HepG2 (cell line): Measurements from ENCODE around the gene PATZ1. TPM values are rescaled to one million over a fixed set of nuclear protein-coding genes. Genes with fewer than 3 reads are reported as not detected.

Experiments used
- AFF4 ChIP-seq: sonication (generic); formaldehyde crosslinking; IDR thresholded peaks from 2 replicates; pipeline ENCODE4 v1.4.0; 2020; ENCODE audit warnings: missing genetic modification reagents
- ASH2L ChIP-seq: fragments of 300-600, 200-600 bp; sonication (generic); IDR thresholded peaks from 2 replicates; pipeline ENCODE4 v1.7.0; 2017; ENCODE audit warnings: low read depth, mild to moderate bottlenecking, moderate library complexity, mixed read lengths, low read length; ENCODE audit not compliant: insufficient read length
- HBP1 ChIP-seq: IDR thresholded peaks from 2 replicates; pipeline ENCODE4 v1.6.1; 2016; ENCODE audit warnings: low read depth, control low read depth
- KLF12 ChIP-seq: sonication (generic); formaldehyde crosslinking; IDR thresholded peaks from 2 replicates; pipeline ENCODE4 v1.4.0; 2020; ENCODE audit warnings: missing genetic modification reagents, borderline replicate concordance
- MEF2D ChIP-seq: sonication (generic); formaldehyde crosslinking; IDR thresholded peaks from 2 replicates; pipeline ENCODE4 v1.5.1; 2020; ENCODE audit warnings: mild to moderate bottlenecking, missing genetic modification reagents
- RBAK ChIP-seq: sonication (generic); formaldehyde crosslinking; IDR thresholded peaks from 2 replicates; pipeline ENCODE4 v1.5.1; 2020; ENCODE audit warnings: mild to moderate bottlenecking, missing genetic modification reagents
- SPEN ChIP-seq: sonication (generic); formaldehyde crosslinking; IDR thresholded peaks from 2 replicates; pipeline ENCODE4 v1.5.1; 2020; ENCODE audit warnings: low read depth, mild to moderate bottlenecking, missing genetic modification reagents
- SRSF9 ChIP-seq: fragments of 200-400 bp; formaldehyde crosslinking; IDR thresholded peaks from 2 replicates; pipeline ENCODE4 v1.6.1; 2018; ENCODE audit warnings: borderline replicate concordance, mild to moderate bottlenecking, low read depth, low read length; ENCODE audit not compliant: insufficient read depth, poor library complexity, severe bottlenecking
- SYNCRIP ChIP-seq: fragments of 200-400 bp; formaldehyde crosslinking; IDR thresholded peaks from 2 replicates; pipeline ENCODE4 v1.6.1; 2018; ENCODE audit warnings: mild to moderate bottlenecking, low read depth, low read length; ENCODE audit not compliant: insufficient read depth
- ZFAT ChIP-seq: sonication (generic); formaldehyde crosslinking; conservative IDR thresholded peaks from 2 replicates; pipeline ENCODE4 v1.8.1; 2023; ENCODE audit warnings: missing genetic modification reagents, inconsistent platforms
- ZFP82 ChIP-seq: sonication (generic); formaldehyde crosslinking; IDR thresholded peaks from 2 replicates; pipeline ENCODE4 v1.5.1; 2020; ENCODE audit warnings: mild to moderate bottlenecking, missing genetic modification reagents, borderline replicate concordance
- ZNF12 ChIP-seq: sonication (generic); formaldehyde crosslinking; IDR thresholded peaks from 2 replicates; pipeline ENCODE4 v1.5.0; 2020; ENCODE audit warnings: missing genetic modification reagents
- ZNF205 ChIP-seq: IDR thresholded peaks from 2 replicates; pipeline ENCODE4 v1.6.1; 2018; ENCODE audit warnings: missing biosample characterization, missing genetic modification reagents
- ZNF264 ChIP-seq: sonication (generic); formaldehyde crosslinking; IDR thresholded peaks from 2 replicates; pipeline ENCODE4 v1.4.0; 2020; ENCODE audit warnings: missing genetic modification reagents
- ZNF431 ChIP-seq: sonication (generic); formaldehyde crosslinking; IDR thresholded peaks from 2 replicates; pipeline ENCODE4 v1.9.0; 2022; ENCODE audit warnings: missing genetic modification reagents, low read depth, mild to moderate bottlenecking, borderline replicate concordance
- ZNF446 ChIP-seq: sonication (generic); formaldehyde crosslinking; IDR thresholded peaks from 2 replicates; pipeline ENCODE4 v1.5.0; 2020; ENCODE audit warnings: mild to moderate bottlenecking, missing genetic modification reagents
- ZNF510 ChIP-seq: sonication (generic); formaldehyde crosslinking; IDR thresholded peaks from 2 replicates; pipeline ENCODE4 v1.4.0; 2020; ENCODE audit warnings: low read depth, mild to moderate bottlenecking, missing genetic modification reagents
- ZNF891 ChIP-seq: sonication (generic); formaldehyde crosslinking; IDR thresholded peaks from 2 replicates; pipeline ENCODE4 v1.5.0; 2020; ENCODE audit warnings: mild to moderate bottlenecking, missing genetic modification reagents
- polyA plus RNA-seq, 8 experiments: library from polyadenylated mRNA; depleted of rRNA in 3 of 8; stranded (reverse) in 7 of 8; unstranded in 1 of 8; fragments of >200 nt; fragmentation: Illumina TruSeq in 4 of 8; extraction: Trizol in 4 of 8; gene quantifications; 2 replicates each; pipeline versions ENCODE4 v1.2.1 to v1.2.3, GENCODE V29; 2011 to 2016; ENCODE audit warnings: low read depth in 4 of 8, missing spikeins in 1 of 8, mixed read lengths in 1 of 8; ENCODE audit not compliant: insufficient read depth in 1 of 8
- total RNA-seq, 5 experiments: library from RNA; depleted of rRNA; stranded (reverse); fragments of >200 nt; fragmentation: Illumina TruSeq; extraction: Trizol; gene quantifications; 2 replicates each; pipeline ENCODE4 v1.2.3, GENCODE V29; 2016; ENCODE audit warnings: low read depth in 1 of 5
- TF ChIP-seq, protein P1 (sequence below), 2 experiments: sonication (generic) in 1 of 2; formaldehyde crosslinking in 1 of 2; IDR thresholded peaks; 2 replicates each; pipeline versions ENCODE4 v1.5.1 to v1.6.1; 2011 to 2020; ENCODE audit warnings: borderline replicate concordance in 1 of 2, low read depth in 1 of 2, low read length in 1 of 2, mild to moderate bottlenecking in 1 of 2, missing genetic modification reagents in 1 of 2, moderate library complexity in 1 of 2
- TF ChIP-seq, protein P2 (sequence below): sonication (generic); formaldehyde crosslinking; IDR thresholded peaks from 2 replicates; pipeline ENCODE4 v1.4.0; 2020; ENCODE audit warnings: mild to moderate bottlenecking, missing genetic modification reagents

Gene PATZ1
- total and polyA plus RNA-seq, 2 of the 13 experiments (the other 11 are each of a cell fraction or from before 2014, with no cell fraction given) = 24.9 to 30.5 TPM

GRCh38 chr22:31290494-31291471 lies 55.4 kb downstream of the PATZ1 start (continued):
- TF ChIP-seq, protein P1, sequence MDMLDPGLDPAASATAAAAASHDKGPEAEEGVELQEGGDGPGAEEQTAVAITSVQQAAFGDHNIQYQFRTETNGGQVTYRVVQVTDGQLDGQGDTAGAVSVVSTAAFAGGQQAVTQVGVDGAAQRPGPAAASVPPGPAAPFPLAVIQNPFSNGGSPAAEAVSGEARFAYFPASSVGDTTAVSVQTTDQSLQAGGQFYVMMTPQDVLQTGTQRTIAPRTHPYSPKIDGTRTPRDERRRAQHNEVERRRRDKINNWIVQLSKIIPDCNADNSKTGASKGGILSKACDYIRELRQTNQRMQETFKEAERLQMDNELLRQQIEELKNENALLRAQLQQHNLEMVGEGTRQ (IDR thresholded peaks at IDR 0.05; ENCODE audit: low read depth, low read length) = no peak
- TF ChIP-seq, protein P1 (CRISPR knock-in tag; IDR thresholded peaks at IDR 0.05; ENCODE audit: borderline replicate concordance) = 0 out of 2 replicates have a peak, but pooled peaks have one; percentile 32
- peak; percentile 88 for TF ChIP-seq SPEN
- TF ChIP-seq MEF2D (CRISPR knock-in tag) = no peak
- no peak for TF ChIP-seq ZFAT
- TF ChIP-seq RBAK (CRISPR knock-in tag) = no peak
- no peak for TF ChIP-seq ZNF264 (CRISPR knock-in tag)
- no peak for TF ChIP-seq ZNF12 (CRISPR knock-in tag)
- no peak for TF ChIP-seq SYNCRIP
- TF ChIP-seq HBP1 (CRISPR knock-in tag) = 0 out of 2 replicates have a peak, but pooled peaks have one; percentile 38
- TF ChIP-seq SRSF9 = no peak
- TF ChIP-seq, protein P2, sequence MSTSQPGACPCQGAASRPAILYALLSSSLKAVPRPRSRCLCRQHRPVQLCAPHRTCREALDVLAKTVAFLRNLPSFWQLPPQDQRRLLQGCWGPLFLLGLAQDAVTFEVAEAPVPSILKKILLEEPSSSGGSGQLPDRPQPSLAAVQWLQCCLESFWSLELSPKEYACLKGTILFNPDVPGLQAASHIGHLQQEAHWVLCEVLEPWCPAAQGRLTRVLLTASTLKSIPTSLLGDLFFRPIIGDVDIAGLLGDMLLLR = peak; percentile 96
- no peak for TF ChIP-seq ZFP82
- TF ChIP-seq ZNF431 (CRISPR knock-in tag) = peak; percentile 90
- TF ChIP-seq ZNF510 = no peak
- TF ChIP-seq ZNF891 (CRISPR knock-in tag) = peak; percentile 85
- peak; percentile 60; the same call in 1 of the 2 replicates for TF ChIP-seq KLF12 (CRISPR knock-in tag)
- TF ChIP-seq ZNF446 (CRISPR knock-in tag) = no peak
- peak; percentile 42; the same call in 1 of the 2 replicates for TF ChIP-seq ZNF205 (CRISPR knock-in tag)
- TF ChIP-seq ASH2L = peak; percentile 48
- no peak for TF ChIP-seq AFF4
